ENCODE measurements around the gene UIMC1.

UIMC1 gene

DNA sequence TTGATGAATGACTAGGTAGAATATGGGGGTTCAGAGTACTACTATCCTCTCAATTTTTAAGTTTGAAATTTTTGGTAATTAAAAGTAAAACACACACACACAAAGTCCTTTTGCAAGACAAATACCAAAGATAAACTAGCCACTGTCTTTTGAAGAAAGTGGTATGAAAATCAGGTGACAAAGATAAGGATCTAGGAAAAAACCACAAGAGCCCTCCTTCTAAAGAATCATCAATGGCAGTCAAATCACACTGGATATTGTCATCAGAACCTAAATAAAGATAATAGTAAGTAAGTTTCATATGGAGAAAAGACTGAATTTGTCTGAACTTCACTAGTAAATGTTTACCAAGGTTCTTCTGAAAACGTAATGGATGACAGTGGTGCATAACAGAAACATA, 76.9 kb downstream of the UIMC1 start:
- Histone ChIP-seq H3F3A (ENCODE audit: control insufficient read depth, insufficient read depth) (0 out of 2 replicates have a peak, but pooled peaks cover 3% of the 10 kb centered on the region), H3K9me2 (replicated peaks; ENCODE audit: control insufficient read depth, low read length) (no peaks in the 10 kb centered on the region), H3K4me3 (ENCODE audit: low read length) (no peak overlapping the region), H4K20me1 (ENCODE audit: control insufficient read depth, insufficient read depth, low read depth, low read length) (no peaks in the 10 kb centered on the region), H3K4me2 (ENCODE audit: low read length) (no peak overlapping the region), H3K36me3 (ENCODE audit: control insufficient read depth, low read length) (peaks cover 66% of the 10 kb centered on the region), H3K9me3 (ENCODE audit: control insufficient read depth, insufficient read depth, low read length) (no peaks in the 10 kb centered on the region), H3K27ac (ENCODE audit: low read depth, low read length) (no peak overlapping the region), H3K4me1 (ENCODE audit: control insufficient read depth, low read length) (peaks cover 9% of the 10 kb centered on the region), H3K27me3 (ENCODE audit: control insufficient read depth, low read length) (no peaks in the 10 kb centered on the region), H3K79me2 (ENCODE audit: control insufficient read depth, low read length) (peaks cover 7% of the 10 kb centered on the region; the same call in 1 of the 2 replicates)
- no peak for TF ChIP-seq EZH2phosphoT487 (IDR thresholded peaks at IDR 0.05; ENCODE audit: borderline replicate concordance, low read length)
- TF ChIP-seq, protein P1, sequence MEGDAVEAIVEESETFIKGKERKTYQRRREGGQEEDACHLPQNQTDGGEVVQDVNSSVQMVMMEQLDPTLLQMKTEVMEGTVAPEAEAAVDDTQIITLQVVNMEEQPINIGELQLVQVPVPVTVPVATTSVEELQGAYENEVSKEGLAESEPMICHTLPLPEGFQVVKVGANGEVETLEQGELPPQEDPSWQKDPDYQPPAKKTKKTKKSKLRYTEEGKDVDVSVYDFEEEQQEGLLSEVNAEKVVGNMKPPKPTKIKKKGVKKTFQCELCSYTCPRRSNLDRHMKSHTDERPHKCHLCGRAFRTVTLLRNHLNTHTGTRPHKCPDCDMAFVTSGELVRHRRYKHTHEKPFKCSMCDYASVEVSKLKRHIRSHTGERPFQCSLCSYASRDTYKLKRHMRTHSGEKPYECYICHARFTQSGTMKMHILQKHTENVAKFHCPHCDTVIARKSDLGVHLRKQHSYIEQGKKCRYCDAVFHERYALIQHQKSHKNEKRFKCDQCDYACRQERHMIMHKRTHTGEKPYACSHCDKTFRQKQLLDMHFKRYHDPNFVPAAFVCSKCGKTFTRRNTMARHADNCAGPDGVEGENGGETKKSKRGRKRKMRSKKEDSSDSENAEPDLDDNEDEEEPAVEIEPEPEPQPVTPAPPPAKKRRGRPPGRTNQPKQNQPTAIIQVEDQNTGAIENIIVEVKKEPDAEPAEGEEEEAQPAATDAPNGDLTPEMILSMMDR (IDR thresholded peaks at IDR 0.05; ENCODE audit: low read depth, low read length, poor library complexity, severe bottlenecking): no peak

DNA sequence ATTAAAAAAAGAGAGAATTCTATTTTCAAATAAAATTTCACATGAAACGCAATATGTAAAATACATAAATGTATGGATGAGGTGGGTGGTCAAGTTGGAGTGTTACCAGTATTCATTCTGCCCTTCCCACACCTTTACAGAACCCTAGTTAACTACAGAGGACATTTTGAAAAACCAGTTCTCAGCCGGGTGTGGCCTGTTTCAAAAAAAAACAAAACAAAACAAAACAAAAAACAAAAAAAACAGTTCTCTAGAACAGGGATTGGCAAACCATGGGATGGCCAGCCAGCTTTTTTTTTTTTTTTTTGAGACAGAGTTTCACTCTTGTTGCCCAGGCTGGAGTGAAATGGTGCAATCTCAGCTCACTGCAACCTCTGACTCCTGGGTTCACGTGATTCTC, 79.0 kb downstream of the UIMC1 start:
- no peaks in the 10 kb centered on the region for H4K20me1 ChIP-seq (ENCODE audit: control insufficient read depth, insufficient read depth, low read depth, low read length)
- H3K4me1 ChIP-seq (ENCODE audit: control insufficient read depth, low read length): peaks cover 9% of the 10 kb centered on the region
- peaks cover 7% of the 10 kb centered on the region; the same call in 1 of the 2 replicates for H3K79me2 ChIP-seq (ENCODE audit: control insufficient read depth, low read length)
- H3K36me3 ChIP-seq (ENCODE audit: control insufficient read depth, low read length): peaks cover 59% of the 10 kb centered on the region
- 0 out of 2 replicates have a peak, but pooled peaks cover 3% of the 10 kb centered on the region for H3F3A ChIP-seq (ENCODE audit: control insufficient read depth, insufficient read depth)
- no peaks in the 10 kb centered on the region for H3K9me3 ChIP-seq (ENCODE audit: control insufficient read depth, insufficient read depth, low read length)
- H3K4me2 ChIP-seq (ENCODE audit: low read length): no peak overlapping the region
- no peaks in the 10 kb centered on the region for H3K9me2 ChIP-seq (replicated peaks; ENCODE audit: control insufficient read depth, low read length)
- no peak overlapping the region for H3K4me3 ChIP-seq (ENCODE audit: low read length)
- H3K27me3 ChIP-seq (ENCODE audit: control insufficient read depth, low read length): no peaks in the 10 kb centered on the region
- TF ChIP-seq, protein P1 (IDR thresholded peaks at IDR 0.05; ENCODE audit: low read depth, low read length, poor library complexity, severe bottlenecking): no peak
- no peak for TF ChIP-seq EZH2phosphoT487 (IDR thresholded peaks at IDR 0.05; ENCODE audit: borderline replicate concordance, low read length)
- no peak overlapping the region for H3K27ac ChIP-seq (ENCODE audit: low read depth, low read length)

DNA sequence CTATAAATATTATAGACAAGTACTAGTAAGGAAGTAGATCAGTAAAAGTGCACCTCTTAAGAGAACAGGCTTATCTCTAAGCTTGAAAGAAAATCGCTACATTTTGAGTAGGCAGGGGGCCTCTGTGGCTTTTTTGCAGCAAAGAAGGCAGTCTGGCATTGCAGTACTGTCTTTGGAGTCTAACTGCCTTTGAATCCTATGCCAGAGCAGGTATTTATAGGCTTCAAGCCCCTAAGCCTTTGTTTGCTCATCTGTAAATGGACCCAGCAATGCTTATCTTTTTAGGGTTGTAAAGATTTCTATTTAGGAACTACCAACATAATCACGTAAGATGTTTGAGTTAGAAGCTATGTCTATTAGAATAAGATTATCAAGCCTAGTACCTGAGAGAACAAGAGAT, 83.8 kb downstream of the UIMC1 start:
- Histone ChIP-seq H3K27ac (ENCODE audit: low read depth, low read length) (no peak overlapping the region), H3K4me1 (ENCODE audit: control insufficient read depth, low read length) (no peaks in the 10 kb centered on the region), H3K4me2 (ENCODE audit: low read length) (no peak overlapping the region), H3K27me3 (ENCODE audit: control insufficient read depth, low read length) (no peaks in the 10 kb centered on the region), H3F3A (ENCODE audit: control insufficient read depth, insufficient read depth) (no peaks in the 10 kb centered on the region), H3K9me2 (replicated peaks; ENCODE audit: control insufficient read depth, low read length) (no peaks in the 10 kb centered on the region), H4K20me1 (ENCODE audit: control insufficient read depth, insufficient read depth, low read depth, low read length) (no peaks in the 10 kb centered on the region; the same call in 1 of the 2 replicates), H3K4me3 (ENCODE audit: low read length) (no peak overlapping the region), H3K9me3 (ENCODE audit: control insufficient read depth, insufficient read depth, low read length) (no peaks in the 10 kb centered on the region), H3K36me3 (ENCODE audit: control insufficient read depth, low read length) (peaks cover 64% of the 10 kb centered on the region), H3K79me2 (ENCODE audit: control insufficient read depth, low read length) (peaks cover 7% of the 10 kb centered on the region; the same call in 1 of the 2 replicates)
- TF ChIP-seq EZH2phosphoT487 (IDR thresholded peaks at IDR 0.05; ENCODE audit: borderline replicate concordance, low read length): no peak
- TF ChIP-seq, protein P1 (IDR thresholded peaks at IDR 0.05; ENCODE audit: low read depth, low read length, poor library complexity, severe bottlenecking): no peak
